ENCODE results near the gene AOPEP. TPM values are rescaled to one million over a fixed set of nuclear protein-coding genes. Genes with fewer than 3 reads are reported as not detected.
"Not testable (repeated sequence)": the region's sequence is repeated elsewhere in the genome, so short reads cannot be mapped to it uniquely, and the experiment has no call there.

AOPEP gene
- total RNA-seq, 1 donor from 2014 or later, result 16.6 TPM

GRCh38 chr9:94829380-94830070, 103.0 kb downstream of the AOPEP start:
- H3K4me3 Mint-ChIP-seq, result no peak overlapping the region
- Histone ChIP-seq H4K20me1 (ENCODE audit: low read depth) (no peaks in the 10 kb centered on the region), H3K36me3 (peaks cover 3% of the 10 kb centered on the region), H3K4me3 (no peak overlapping the region), H3F3A (ENCODE audit: low read depth) (peaks cover 21% of the 10 kb centered on the region), H3K27me3 (no peaks in the 10 kb centered on the region), H3K9ac (no peak overlapping the region), H3K79me2 (ENCODE audit: low read depth) (no peaks in the 10 kb centered on the region), H3K27ac (no peak overlapping the region), H3K9me3 (ENCODE audit: low read depth) (no peaks in the 10 kb centered on the region), H3K4me1 (peaks cover 33% of the 10 kb centered on the region), H3K4me2 (no peak overlapping the region), H2AFZ (replicated peaks) (no peak overlapping the region)
- peaks cover 11% of the 10 kb centered on the region for H3K9me3 Mint-ChIP-seq
- TF ChIP-seq EZH2 (IDR thresholded peaks at IDR 0.05) (no peak), EZH2phosphoT487 (IDR thresholded peaks at IDR 0.05) (no peak)
- TF ChIP-seq, protein P1, sequence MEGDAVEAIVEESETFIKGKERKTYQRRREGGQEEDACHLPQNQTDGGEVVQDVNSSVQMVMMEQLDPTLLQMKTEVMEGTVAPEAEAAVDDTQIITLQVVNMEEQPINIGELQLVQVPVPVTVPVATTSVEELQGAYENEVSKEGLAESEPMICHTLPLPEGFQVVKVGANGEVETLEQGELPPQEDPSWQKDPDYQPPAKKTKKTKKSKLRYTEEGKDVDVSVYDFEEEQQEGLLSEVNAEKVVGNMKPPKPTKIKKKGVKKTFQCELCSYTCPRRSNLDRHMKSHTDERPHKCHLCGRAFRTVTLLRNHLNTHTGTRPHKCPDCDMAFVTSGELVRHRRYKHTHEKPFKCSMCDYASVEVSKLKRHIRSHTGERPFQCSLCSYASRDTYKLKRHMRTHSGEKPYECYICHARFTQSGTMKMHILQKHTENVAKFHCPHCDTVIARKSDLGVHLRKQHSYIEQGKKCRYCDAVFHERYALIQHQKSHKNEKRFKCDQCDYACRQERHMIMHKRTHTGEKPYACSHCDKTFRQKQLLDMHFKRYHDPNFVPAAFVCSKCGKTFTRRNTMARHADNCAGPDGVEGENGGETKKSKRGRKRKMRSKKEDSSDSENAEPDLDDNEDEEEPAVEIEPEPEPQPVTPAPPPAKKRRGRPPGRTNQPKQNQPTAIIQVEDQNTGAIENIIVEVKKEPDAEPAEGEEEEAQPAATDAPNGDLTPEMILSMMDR (IDR thresholded peaks at IDR 0.05), result no peak
- H3K27me3 Mint-ChIP-seq (ENCODE audit: insufficient read depth, low read depth), result peaks cover 6% of the 10 kb centered on the region
- H3K27ac Mint-ChIP-seq, result no peak overlapping the region
- H3K36me3 Mint-ChIP-seq, result peaks cover 16% of the 10 kb centered on the region
- DNase-seq (ENCODE audit: low spot score), result no peak
- H3K4me1 Mint-ChIP-seq, result peaks cover 37% of the 10 kb centered on the region

GRCh38 chr9:94830071-94830604, 103.6 kb downstream of the AOPEP start:
- H3K9me3 Mint-ChIP-seq, result peaks cover 11% of the 10 kb centered on the region
- H3K4me3 Mint-ChIP-seq; DNase-seq (ENCODE audit: low spot score): not testable (repeated sequence)

DNA sequence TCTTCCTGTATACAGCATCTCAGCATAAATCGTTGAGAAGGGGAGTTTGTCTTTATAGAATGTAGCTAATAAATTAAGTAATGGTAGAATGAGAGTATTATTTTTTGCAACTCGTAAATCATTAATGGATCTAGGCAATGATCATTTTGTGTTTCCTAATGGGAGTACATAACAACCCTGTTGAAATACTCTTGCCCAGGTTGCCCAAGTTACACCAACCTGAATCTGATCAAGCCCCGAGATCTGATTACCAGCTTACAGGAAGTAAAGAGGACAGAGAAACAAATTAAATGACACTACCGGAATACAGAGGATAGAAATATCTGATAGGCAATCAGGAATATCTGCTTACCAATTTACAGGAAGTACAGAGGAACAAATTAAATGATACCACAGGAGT, 107.3 kb downstream of the AOPEP start:
- H3K27ac ChIP-seq, result no peak overlapping the region
- no peaks in the 10 kb centered on the region for H3F3A ChIP-seq (ENCODE audit: low read depth)
- no peaks in the 10 kb centered on the region for H3K27me3 ChIP-seq
- H3K79me2 ChIP-seq (ENCODE audit: low read depth), result no peaks in the 10 kb centered on the region
- no peaks in the 10 kb centered on the region for H3K9me3 ChIP-seq (ENCODE audit: low read depth)
- H3K36me3 Mint-ChIP-seq, result peaks cover 23% of the 10 kb centered on the region
- no peaks in the 10 kb centered on the region for H4K20me1 ChIP-seq (ENCODE audit: low read depth)
- no peak overlapping the region for H2AFZ ChIP-seq (replicated peaks)
- no peaks in the 10 kb centered on the region for H3K4me1 Mint-ChIP-seq
- no peak overlapping the region for H3K4me3 Mint-ChIP-seq
- no peak overlapping the region for H3K27ac Mint-ChIP-seq
- no peak overlapping the region for H3K9ac ChIP-seq
- no peak overlapping the region for H3K4me2 ChIP-seq
- peaks cover 5% of the 10 kb centered on the region for H3K27me3 Mint-ChIP-seq (ENCODE audit: insufficient read depth, low read depth)
- H3K4me3 ChIP-seq, result no peak overlapping the region
- H3K4me1 ChIP-seq, result no peaks in the 10 kb centered on the region
- H3K36me3 ChIP-seq, result peaks cover 3% of the 10 kb centered on the region
- peaks cover 28% of the 10 kb centered on the region for H3K9me3 Mint-ChIP-seq
- no peak for DNase-seq (ENCODE audit: low spot score)
- TF ChIP-seq, protein P1 (IDR thresholded peaks at IDR 0.05), result no peak
- no peak for TF ChIP-seq EZH2 (IDR thresholded peaks at IDR 0.05)
- no peak for TF ChIP-seq EZH2phosphoT487 (IDR thresholded peaks at IDR 0.05)

More at GRCh38 chr9:94830071-94830604, 103.6 kb downstream of the AOPEP start:
- not testable (repeated sequence) for H3K79me2 ChIP-seq (ENCODE audit: low read depth); H3K9me3 ChIP-seq (ENCODE audit: low read depth); H4K20me1 ChIP-seq (ENCODE audit: low read depth); H3K27ac ChIP-seq; H3K27me3 ChIP-seq; H2AFZ ChIP-seq (replicated peaks); H3K9ac ChIP-seq; H3K4me3 ChIP-seq; H3K36me3 ChIP-seq; H3K27ac Mint-ChIP-seq; H3K27me3 Mint-ChIP-seq (ENCODE audit: insufficient read depth, low read depth); H3K4me2 ChIP-seq
- Histone ChIP-seq H3F3A (ENCODE audit: low read depth) (peaks cover 15% of the 10 kb centered on the region), H3K4me1 (peaks cover 26% of the 10 kb centered on the region)
- Mint-ChIP-seq H3K4me1 (peaks cover 31% of the 10 kb centered on the region), H3K36me3 (peaks cover 16% of the 10 kb centered on the region)

DNA sequence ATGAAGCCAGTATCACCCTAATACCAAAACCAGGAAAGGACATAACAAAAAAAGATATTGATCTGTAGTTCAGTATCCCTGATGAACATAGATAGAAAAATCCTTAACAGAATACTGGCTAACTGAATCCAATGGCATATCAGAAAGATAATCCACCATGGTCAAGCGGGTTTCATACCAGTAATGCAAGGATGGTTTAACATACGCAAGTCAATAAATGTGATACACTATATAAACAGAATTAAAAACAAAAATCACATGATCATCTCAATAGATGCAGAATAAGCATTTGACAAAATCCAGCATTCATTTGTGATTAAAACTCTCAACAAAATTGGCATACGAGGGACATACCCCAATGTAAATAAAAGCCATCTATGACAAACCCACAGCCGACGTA, 110.9 kb downstream of the AOPEP start:
- Mint-ChIP-seq H3K9me3 (peaks cover 34% of the 10 kb centered on the region), H3K4me1 (no peaks in the 10 kb centered on the region), H3K36me3 (peaks cover 21% of the 10 kb centered on the region), H3K27me3 (ENCODE audit: insufficient read depth, low read depth) (peaks cover 3% of the 10 kb centered on the region), H3K27ac (no peak overlapping the region), H3K4me3 (no peak overlapping the region)
- Histone ChIP-seq H3K79me2 (ENCODE audit: low read depth) (peaks cover 3% of the 10 kb centered on the region), H3F3A (ENCODE audit: low read depth) (no peaks in the 10 kb centered on the region), H3K27ac (no peak overlapping the region), H3K9me3 (ENCODE audit: low read depth) (no peaks in the 10 kb centered on the region), H3K27me3 (no peaks in the 10 kb centered on the region), H4K20me1 (ENCODE audit: low read depth) (no peaks in the 10 kb centered on the region), H3K36me3 (no peaks in the 10 kb centered on the region), H3K9ac (no peak overlapping the region), H2AFZ (replicated peaks) (no peak overlapping the region), H3K4me2 (no peak overlapping the region), H3K4me3 (no peak overlapping the region), H3K4me1 (no peaks in the 10 kb centered on the region)
- DNase-seq (ENCODE audit: low spot score), result no peak
- TF ChIP-seq EZH2phosphoT487 (IDR thresholded peaks at IDR 0.05) (no peak), EZH2 (IDR thresholded peaks at IDR 0.05) (no peak)
- TF ChIP-seq, protein P1 (IDR thresholded peaks at IDR 0.05), result no peak
